Thymus (tissue), 11 donors: ENCODE results near the gene CHD3. TPM values are rescaled to one million over a fixed set of nuclear protein-coding genes. Genes with fewer than 3 reads are reported as not detected.
A peak's percentile ranks its signal among the peaks of the same experiment; 100 is the strongest.
"Not testable (repeated sequence)": the region's sequence is repeated elsewhere in the genome, so short reads cannot be mapped to it uniquely, and the experiment has no call there.

Source experiments
- DNase-seq, 9 donors: peaks; one replicate each; pipeline ENCODE4 v3.0.0-alpha.2; 2013; ENCODE audit warnings: low spot score in 9 of 9, low read depth in 6 of 9, missing footprints in 1 of 9
- H3K27ac ChIP-seq, 2 donors: one replicate each; pipeline ENCODE4 v1.5.1; 2013; ENCODE audit warnings: control low read depth in 1 of 2, low read depth in 1 of 2, low read length in 1 of 2, mild to moderate bottlenecking in 1 of 2, moderate library complexity in 1 of 2
- H3K27me3 ChIP-seq, 2 donors: one replicate each; pipeline ENCODE4 v1.5.1; 2013; ENCODE audit warnings: low read length in 1 of 2; ENCODE audit not compliant: control insufficient read depth in 2 of 2, insufficient read depth in 1 of 2
- H3K36me3 ChIP-seq, 2 donors: one replicate each; pipeline ENCODE4 v1.5.1; 2013; ENCODE audit warnings: low read length in 1 of 2, mild to moderate bottlenecking in 1 of 2, moderate library complexity in 1 of 2; ENCODE audit not compliant: control insufficient read depth in 2 of 2, insufficient read depth in 2 of 2
- H3K4me1 ChIP-seq, 2 donors: one replicate each; pipeline ENCODE4 v1.5.1; 2013; ENCODE audit warnings: low read length in 2 of 2; ENCODE audit not compliant: control insufficient read depth in 2 of 2, insufficient read depth in 2 of 2
- H3K4me3 ChIP-seq, 2 donors: one replicate each; pipeline ENCODE4 v1.5.1; 2013; ENCODE audit warnings: low read length in 2 of 2, control low read depth in 1 of 2, mild to moderate bottlenecking in 1 of 2
- H3K9me3 ChIP-seq, 2 donors: one replicate each; pipeline ENCODE4 v1.5.1; 2013; ENCODE audit warnings: low read length in 1 of 2, mild to moderate bottlenecking in 1 of 2; ENCODE audit not compliant: control insufficient read depth in 2 of 2, insufficient read depth in 1 of 2
- WGBS: extraction: QIAGEN DNeasy Blood & Tissue Kit; methylation state at CpG from one replicate; pipeline ENCODE4 v1.1.7; 2013; 5-methylcytosine and 5-hydroxymethylcytosine counted together
- polyA plus RNA-seq: library from polyadenylated mRNA; stranded (reverse); fragments of 200-250 nt; gene quantifications from one replicate; pipeline ENCODE4 v1.2.3, GENCODE V29; 2013
- total RNA-seq: library from RNA; stranded (reverse); fragments of 120-200 nt; gene quantifications from one replicate; pipeline ENCODE4 v1.2.4, GENCODE V29; 2013
- donor health status: healthy.

Gene CHD3
- total and polyA plus RNA-seq, 2 donors: 69.5 to 119 TPM

DNA sequence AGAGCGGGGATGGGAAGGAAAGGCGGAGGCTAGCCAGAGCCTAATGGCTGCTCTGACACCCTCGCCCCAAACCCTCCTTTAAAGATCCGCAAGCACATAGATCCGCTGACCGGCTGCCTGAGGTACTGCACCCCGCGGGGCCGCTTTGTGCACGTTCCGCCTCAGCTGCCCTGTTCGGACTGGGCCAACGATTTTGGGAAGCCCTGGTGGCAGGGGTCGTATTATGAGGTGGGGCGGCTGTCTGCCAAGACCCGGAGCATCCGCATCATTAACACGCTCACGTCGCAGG lies 30.1 kb upstream of the CHD3 start:
- peaks cover 16 to 29% of the 10 kb centered on the region in 2 donors for H3K4me1 ChIP-seq
- 67% methylated on average over 20 of the region's 20 CpGs for WGBS

GRCh38 chr17:7859028-7859427 lies 29.6 kb upstream of the CHD3 start:
- peaks cover 16 to 37% of the 10 kb centered on the region in 2 donors for H3K36me3 ChIP-seq
- H3K4me3 ChIP-seq: no peak overlapping the region
- peaks cover 16 to 29% of the 10 kb centered on the region in 2 donors for H3K4me1 ChIP-seq
- 96% methylated on average over 8 of the region's 8 CpGs for WGBS
- peaks cover 0 to 8% of the 10 kb centered on the region in 2 donors for H3K9me3 ChIP-seq
- no peak overlapping the region for H3K27ac ChIP-seq
- no peaks in the 10 kb centered on the region for H3K27me3 ChIP-seq
- no peak for DNase-seq

More for the DNA sequence above, 30.1 kb upstream of the CHD3 start:
- no peaks in the 10 kb centered on the region for H3K27me3 ChIP-seq
- no peak for DNase-seq
- peak overlapping the region; percentile 87 to 98 for H3K27ac ChIP-seq
- H3K36me3 ChIP-seq: peaks cover 22 to 41% of the 10 kb centered on the region in 2 donors
- H3K9me3 ChIP-seq: peaks cover 0 to 8% of the 10 kb centered on the region in 2 donors
- H3K4me3 ChIP-seq: peak overlapping the region; percentile 69 to 96

DNA sequence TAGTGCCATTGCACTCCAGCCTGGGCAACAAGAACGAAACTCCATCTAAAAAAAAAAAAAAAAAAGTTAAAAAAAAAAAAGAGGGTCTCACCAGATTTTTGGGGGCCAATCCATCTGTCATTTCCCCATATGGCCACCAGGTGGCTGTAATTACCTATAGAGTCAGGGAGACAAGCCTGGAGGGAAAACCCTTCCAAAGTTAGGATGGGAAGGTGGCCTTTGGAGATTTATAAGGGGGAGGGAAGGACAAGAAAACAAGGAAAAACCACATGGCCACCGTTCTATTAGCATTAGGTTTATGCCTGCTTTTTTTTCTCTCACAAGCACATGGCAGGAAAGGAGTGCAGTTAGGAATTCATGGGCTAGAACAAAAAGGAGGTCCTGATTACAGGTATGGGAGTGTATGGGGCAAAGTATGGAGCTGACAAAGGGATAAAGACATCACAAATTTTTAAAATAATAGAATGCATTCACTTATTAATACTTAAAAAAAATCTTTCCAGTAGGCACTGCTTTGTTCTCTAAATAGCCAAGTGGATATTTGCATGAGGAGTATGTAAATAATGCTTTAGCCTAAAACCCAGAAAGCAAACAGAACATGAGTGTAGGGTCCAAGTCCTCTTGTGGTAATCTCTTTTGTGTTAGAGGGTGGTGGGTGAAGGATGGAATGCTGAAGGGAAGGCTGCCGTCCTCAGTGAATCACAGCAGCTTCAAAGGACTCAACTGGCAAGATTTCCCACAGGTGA lies 25.7 kb upstream of the CHD3 start:
- peaks cover 8 to 21% of the 10 kb centered on the region in 2 donors for H3K4me1 ChIP-seq
- H3K36me3 ChIP-seq: peaks cover 0 to 21% of the 10 kb centered on the region in 2 donors
- H3K4me3 ChIP-seq: no peak overlapping the region
- peak in 1 of 9 donors; percentile 74 for DNase-seq
- H3K27ac ChIP-seq: no peak overlapping the region
- WGBS: 46% methylated on average over 3 of the region's 3 CpGs
- H3K9me3 ChIP-seq: no peaks in the 10 kb centered on the region
- no peaks in the 10 kb centered on the region for H3K27me3 ChIP-seq

- peaks cover 0 to 20% of the 10 kb centered on the region in 2 donors for H3K36me3 ChIP-seq
- not testable (repeated sequence) for H3K9me3 ChIP-seq, H3K4me3 ChIP-seq, DNase-seq, H3K27ac ChIP-seq, H3K27me3 ChIP-seq
- H3K4me1 ChIP-seq: peaks cover 4 to 14% of the 10 kb centered on the region in 2 donors
- 87% methylated on average over 5 of the region's 5 CpGs for WGBS
These were observed 24.2 kb upstream of the CHD3 start for GRCh38 chr17:7864384-7864783.

DNA sequence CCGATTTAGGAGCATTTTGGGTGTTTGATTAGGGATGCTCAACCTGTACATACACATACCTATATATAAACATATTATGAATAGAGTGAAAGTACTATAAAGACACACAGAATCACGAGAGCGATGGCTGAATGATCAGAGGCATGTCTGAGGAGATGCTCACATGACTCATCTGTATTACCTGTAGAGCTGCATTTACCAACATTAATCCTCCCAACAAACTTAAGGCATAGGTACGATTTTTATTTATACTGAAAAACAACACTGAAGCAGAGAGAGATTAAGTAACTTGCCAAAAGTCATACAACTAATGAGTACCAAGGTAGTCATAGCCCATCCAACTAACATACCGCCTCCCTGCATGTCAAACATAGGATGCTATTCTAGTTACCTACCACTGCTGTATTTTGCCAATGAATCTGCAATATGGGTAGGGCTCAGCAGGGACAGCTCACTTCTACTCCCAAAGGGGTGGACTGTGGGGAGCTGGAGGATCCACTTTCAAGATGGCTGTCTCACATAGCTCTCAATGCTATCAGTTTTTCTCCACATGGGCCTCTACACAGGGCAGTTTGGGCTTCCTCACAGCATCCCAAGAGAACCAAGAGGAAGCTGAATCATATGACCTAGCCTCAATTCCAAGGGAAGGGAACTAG lies 23.5 kb upstream of the CHD3 start:
- Histone ChIP-seq H3K4me1 (peaks cover 4 to 14% of the 10 kb centered on the region in 2 donors), H3K36me3 (peaks cover 0 to 17% of the 10 kb centered on the region in 2 donors), H3K9me3 (no peaks in the 10 kb centered on the region), H3K27me3 (no peaks in the 10 kb centered on the region), H3K4me3 (no peak overlapping the region), H3K27ac (no peak overlapping the region)
- DNase-seq: no peak
- WGBS: 99% methylated on average over 5 of the region's 5 CpGs

GRCh38 chr17:7867881-7868329 lies 20.7 kb upstream of the CHD3 start:
- Histone ChIP-seq H3K4me1 (peaks cover 4 to 14% of the 10 kb centered on the region in 2 donors), H3K36me3 (peaks cover 0 to 7% of the 10 kb centered on the region in 2 donors), H3K27me3 (no peaks in the 10 kb centered on the region), H3K27ac (peak overlapping the region in 1 of 2 donors; percentile 53), H3K4me3 (no peak overlapping the region), H3K9me3 (no peaks in the 10 kb centered on the region)
- 13% methylated on average over 5 of the region's 5 CpGs for WGBS
- peak in 1 of 9 donors; percentile 50 for DNase-seq

DNA sequence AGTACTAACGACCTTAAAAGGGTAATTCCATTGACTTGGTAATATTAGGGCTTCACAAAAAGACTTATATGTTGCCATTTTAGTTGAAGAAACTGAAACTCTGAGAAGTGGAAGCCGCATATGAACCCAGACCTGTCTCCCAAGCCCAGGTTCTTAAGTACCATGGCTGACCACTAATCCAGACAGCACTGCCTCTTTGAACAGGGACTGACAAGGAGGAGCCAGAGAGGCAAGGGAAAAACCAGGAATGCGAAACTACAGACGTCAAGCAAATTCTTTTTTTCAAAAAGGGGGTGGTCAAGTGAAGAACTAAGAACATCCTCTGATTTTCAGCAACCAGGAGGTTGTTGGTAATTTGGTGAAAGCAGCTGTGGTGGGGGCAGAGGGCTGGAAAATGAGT lies 15.5 kb upstream of the CHD3 start:
- Histone ChIP-seq H3K27ac (no peak overlapping the region), H3K9me3 (no peaks in the 10 kb centered on the region), H3K4me1 (peaks cover under 1 to 4% of the 10 kb centered on the region in 2 donors), H3K4me3 (no peak overlapping the region), H3K36me3 (no peaks in the 10 kb centered on the region), H3K27me3 (no peaks in the 10 kb centered on the region)
- 96% methylated on average over 4 of the region's 4 CpGs for WGBS
- no peak for DNase-seq

DNA sequence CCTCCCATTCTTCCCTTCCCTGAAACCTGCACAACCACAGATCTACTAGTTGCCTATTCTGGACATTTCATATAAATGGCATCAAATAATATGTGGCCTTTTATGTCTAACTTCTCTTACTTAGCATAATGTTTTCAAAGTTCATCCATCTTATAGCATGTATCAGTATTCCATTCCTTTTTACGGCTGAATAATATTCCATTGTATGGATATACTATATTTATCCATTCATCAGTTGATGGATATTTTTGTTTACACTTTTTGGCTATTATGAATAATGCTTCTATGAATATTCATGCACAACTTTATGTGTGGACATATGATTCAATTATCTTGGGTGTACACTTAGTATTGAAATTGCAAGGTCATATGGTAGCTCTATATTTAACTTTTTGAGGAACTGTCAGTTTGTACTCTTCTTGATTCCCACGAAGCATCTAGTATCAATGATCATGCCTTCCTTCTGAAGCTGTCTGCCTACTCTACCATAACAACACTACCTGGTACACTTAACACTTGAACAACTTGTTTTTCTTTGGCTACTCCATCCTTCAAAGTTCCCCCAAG lies 12.7 kb upstream of the CHD3 start:
- DNase-seq: no peak
- H3K9me3 ChIP-seq: no peaks in the 10 kb centered on the region
- no peaks in the 10 kb centered on the region for H3K27me3 ChIP-seq
- H3K36me3 ChIP-seq: peaks cover 0 to 3% of the 10 kb centered on the region in 2 donors
- H3K27ac ChIP-seq: no peak overlapping the region
- H3K4me1 ChIP-seq: peaks cover 6 to 13% of the 10 kb centered on the region in 2 donors
- no peak overlapping the region for H3K4me3 ChIP-seq
- 69% methylated on average over 2 of the region's 2 CpGs for WGBS

- H3K4me1 ChIP-seq: peaks cover 26 to 36% of the 10 kb centered on the region in 2 donors
- H3K27ac ChIP-seq: no peak overlapping the region
- 93% methylated on average over 7 of the region's 7 CpGs for WGBS
- H3K4me3 ChIP-seq: no peak overlapping the region
- no peak for DNase-seq
- no peaks in the 10 kb centered on the region for H3K27me3 ChIP-seq
- H3K36me3 ChIP-seq: peaks cover 0 to 5% of the 10 kb centered on the region in 2 donors
- H3K9me3 ChIP-seq: no peaks in the 10 kb centered on the region
These were observed 10.4 kb upstream of the CHD3 start for GRCh38 chr17:7878234-7878633.
